HG03469 (cell line): ENCODE measurements around the gene MATK.
"Not testable (repeated sequence)": the region's sequence is repeated elsewhere in the genome, so short reads cannot be mapped to it uniquely, and the experiment has no call there.

Source experiments
- ATAC-seq: cut with Tn5 transposase; IDR thresholded peaks from one replicate; pipeline ENCODE4 v1.9.1; 2021; ENCODE audit warnings: mild to moderate bottlenecking, moderate library complexity, moderate number of reproducible peaks; ENCODE audit not compliant: unreplicated experiment

MATK gene

GRCh38 chr19:3773814-3774515 is 12.2 kb downstream of the MATK start:
- ATAC-seq: no peak

GRCh38 chr19:3771906-3772455 is 14.2 kb downstream of the MATK start, which contains the start of gene RAX2:
Gene RAX2, minus strand, starts transcription at chr19:3772228. Its CDS starts 486 bp downstream, at chr19:3771742.
- ATAC-seq: no peak

GRCh38 chr19:3771000-3771905 is 14.9 kb downstream of the MATK start:
- ATAC-seq: no peak

- no peak for ATAC-seq
These were observed 15.8 kb downstream of the MATK start for GRCh38 chr19:3770136-3770999.

GRCh38 chr19:3769494-3769893 is 16.7 kb downstream of the MATK start:
- ATAC-seq: no peak

GRCh38 chr19:3768748-3769099 is 17.5 kb downstream of the MATK start:
- no peak for ATAC-seq

- no peak for ATAC-seq
These were observed 18.0 kb downstream of the MATK start for GRCh38 chr19:3768015-3768747.

- ATAC-seq: no peak
These were observed 19.1 kb downstream of the MATK start for GRCh38 chr19:3767050-3767449.

- ATAC-seq: no peak
These were observed 19.7 kb downstream of the MATK start for GRCh38 chr19:3766520-3766919.

- not testable (repeated sequence) for ATAC-seq
These were observed 20.4 kb downstream of the MATK start for GRCh38 chr19:3765757-3766156.

GRCh38 chr19:3765121-3765520 is 21.1 kb downstream of the MATK start:
- no peak for ATAC-seq

- peak; percentile 56 for ATAC-seq
These were observed 23.4 kb downstream of the MATK start, which contains the start of gene MRPL54 for GRCh38 chr19:3762501-3763459. Gene MRPL54, plus strand, starts transcription at chr19:3762682. Its CDS starts 19 bp downstream, at chr19:3762701.

- no peak for ATAC-seq
These were observed 24.1 kb downstream of the MATK start for GRCh38 chr19:3762130-3762473.

- no peak for ATAC-seq
These were observed 24.6 kb downstream of the MATK start, which contains the start of gene APBA3 for GRCh38 chr19:3761382-3762129. Gene APBA3, minus strand, starts transcription at chr19:3761692. Its CDS starts 1,428 bp downstream, at chr19:3760264.

- no peak for ATAC-seq
These were observed 25.3 kb downstream of the MATK start for GRCh38 chr19:3760871-3761361.

- no peak for ATAC-seq
These were observed 26.5 kb downstream of the MATK start for GRCh38 chr19:3759482-3760254.

- ATAC-seq: not testable (repeated sequence)
These were observed 27.9 kb downstream of the MATK start for GRCh38 chr19:3758297-3758696.
